SK-N-SH treated with all-trans-retinoic acid at 6 μM for 48 hours (cell line): ENCODE measurements around the gene HOXD11.
A peak's percentile ranks its signal among the peaks of the same experiment; 100 is the strongest.

Experiments
- ATAC-seq: fragments of 200-7000 bp; cut with Tn5 transposase; 3 replicates; pipeline ENCODE4 v1.9.1; 2020; ENCODE audit warnings: mild to moderate bottlenecking, moderate library complexity
- ARNTL ChIP-seq: fragments of 450-650 bp; formaldehyde crosslinking; IDR thresholded peaks from 2 replicates; pipeline ENCODE4 v1.5.0; 2020; ENCODE audit warnings: low read depth, mild to moderate bottlenecking, moderate library complexity, borderline replicate concordance
- BACH2 ChIP-seq: fragments of 250-450 bp; sonication (Bioruptor Pico); IDR thresholded peaks from 2 replicates; pipeline ENCODE4 v1.9.0; 2021; ENCODE audit warnings: mild to moderate bottlenecking, borderline replicate concordance
- CREB5 ChIP-seq: fragments of 250-450 bp; sonication (Bioruptor Pico); IDR thresholded peaks from 2 replicates; pipeline ENCODE4 v1.5.1; 2020; ENCODE audit warnings: low read depth, mild to moderate bottlenecking, moderate library complexity
- CSDC2 ChIP-seq: fragments of 250-450 bp; sonication (Bioruptor Pico); IDR thresholded peaks from 2 replicates; pipeline ENCODE4 v1.5.0; 2020; ENCODE audit warnings: mild to moderate bottlenecking, moderate library complexity
- CSRNP3 ChIP-seq: fragments of 250-450 bp; sonication (Bioruptor Pico); IDR thresholded peaks from 2 replicates; pipeline ENCODE4 v1.5.1; 2021; ENCODE audit warnings: mild to moderate bottlenecking, moderate library complexity
- ESRRG ChIP-seq: fragments of 250-450 bp; sonication (Bioruptor Pico); IDR thresholded peaks from 2 replicates; pipeline ENCODE4 v1.6.1; 2021; ENCODE audit warnings: mild to moderate bottlenecking
- GLIS3 ChIP-seq: fragments of 250-450 bp; sonication (Bioruptor Pico); IDR thresholded peaks from 2 replicates; pipeline ENCODE4 v1.5.0; 2020; ENCODE audit warnings: mild to moderate bottlenecking, moderate library complexity
- ISL1 ChIP-seq: fragments of 250-450 bp; sonication (Bioruptor Pico); IDR thresholded peaks from 2 replicates; pipeline ENCODE4 v2.1.2; 2022; ENCODE audit warnings: mild to moderate bottlenecking, moderate library complexity
- OSR1 ChIP-seq: fragments of 250-450 bp; sonication (Bioruptor Pico); IDR thresholded peaks from 2 replicates; pipeline ENCODE4 v1.8.0; 2022; ENCODE audit warnings: moderate library complexity, mild to moderate bottlenecking, inconsistent platforms
- PATZ1 ChIP-seq: fragments of 250-450 bp; sonication (Bioruptor Pico); IDR thresholded peaks from 2 replicates; pipeline ENCODE4 v1.8.0; 2020; ENCODE audit warnings: mild to moderate bottlenecking, moderate library complexity, borderline replicate concordance
- POU6F1 ChIP-seq: fragments of 250-450 bp; sonication (Bioruptor Pico); IDR thresholded peaks from 2 replicates; pipeline ENCODE4 v1.8.0; 2021; ENCODE audit warnings: low read depth, mild to moderate bottlenecking, moderate library complexity, borderline replicate concordance
- PPARA ChIP-seq: fragments of 250-450 bp; sonication (Bioruptor Pico); IDR thresholded peaks from 2 replicates; pipeline ENCODE4 v1.5.0; 2020; ENCODE audit warnings: mild to moderate bottlenecking, borderline replicate concordance
- RARB ChIP-seq: fragments of 250-450 bp; sonication (Bioruptor Pico); IDR thresholded peaks from 2 replicates; pipeline ENCODE4 v1.8.0; 2021; ENCODE audit warnings: mild to moderate bottlenecking, moderate library complexity
- SNAI2 ChIP-seq: fragments of 250-450 bp; sonication (Bioruptor Pico); IDR thresholded peaks from 2 replicates; pipeline ENCODE4 v1.5.0; 2020; ENCODE audit warnings: mild to moderate bottlenecking, moderate library complexity
- TCF4 ChIP-seq: fragments of 250-450 bp; sonication (Bioruptor Pico); IDR thresholded peaks from 2 replicates; pipeline ENCODE4 v1.8.0; 2021; ENCODE audit warnings: mild to moderate bottlenecking, moderate library complexity, borderline replicate concordance
- TOX ChIP-seq: fragments of 250-450 bp; sonication (Bioruptor Pico); IDR thresholded peaks from 2 replicates; pipeline ENCODE4 v1.8.0; 2021; ENCODE audit warnings: mild to moderate bottlenecking, moderate library complexity, borderline replicate concordance
- TSHZ2 ChIP-seq: fragments of 250-450 bp; sonication (Bioruptor Pico); IDR thresholded peaks from 2 replicates; pipeline ENCODE4 v1.5.0; 2020; ENCODE audit warnings: mild to moderate bottlenecking, moderate library complexity
- ZC3H10 ChIP-seq: fragments of 250-450 bp; sonication (Bioruptor Pico); IDR thresholded peaks from 2 replicates; pipeline ENCODE4 v1.5.1; 2021; ENCODE audit warnings: mild to moderate bottlenecking, moderate library complexity
- ZFP3 ChIP-seq: fragments of 250-450 bp; sonication (Bioruptor Pico); IDR thresholded peaks from 2 replicates; pipeline ENCODE4 v1.5.0; 2020; ENCODE audit warnings: mild to moderate bottlenecking, moderate library complexity
- ZNF565 ChIP-seq: fragments of 450-650 bp; formaldehyde crosslinking; conservative IDR thresholded peaks from 2 replicates; pipeline ENCODE4 v1.5.0; 2020; ENCODE audit warnings: low read depth, mild to moderate bottlenecking, moderate library complexity
- ZNF8 ChIP-seq: fragments of 450-650 bp; formaldehyde crosslinking; IDR thresholded peaks from 2 replicates; pipeline ENCODE4 v1.5.0; 2020; ENCODE audit warnings: mild to moderate bottlenecking, moderate library complexity

The HOXD11 gene

GRCh38 chr2:176156807-176157498 lies 49.9 kb downstream of the HOXD11 start, which contains the start of gene HOXD3:
HOXD3 (plus strand) TSS chr2:176157307; CDS start chr2:176169115, 11,808 bp downstream.
- no peak for TF ChIP-seq TCF4 (CRISPR knock-in tag)
- no peak for TF ChIP-seq ARNTL (CRISPR knock-in tag)
- TF ChIP-seq PATZ1 (CRISPR knock-in tag) = no peak
- TF ChIP-seq POU6F1 (CRISPR knock-in tag) = no peak
- no peak for TF ChIP-seq ZC3H10 (CRISPR knock-in tag)
- no peak for TF ChIP-seq TOX
- TF ChIP-seq CSDC2 (CRISPR knock-in tag) = no peak
- TF ChIP-seq OSR1 (CRISPR knock-in tag) = no peak
- no peak for TF ChIP-seq GLIS3 (CRISPR knock-in tag)
- TF ChIP-seq CREB5 (CRISPR knock-in tag) = no peak
- no peak for TF ChIP-seq ZNF8 (CRISPR knock-in tag)
- no peak for TF ChIP-seq RARB
- TF ChIP-seq PPARA (CRISPR knock-in tag) = no peak
- TF ChIP-seq BACH2 (CRISPR knock-in tag) = no peak
- TF ChIP-seq ZFP3 (CRISPR knock-in tag) = no peak
- TF ChIP-seq ZNF565 = no peak
- TF ChIP-seq ESRRG (CRISPR knock-in tag) = no peak
- no peak for TF ChIP-seq SNAI2 (CRISPR knock-in tag)
- ATAC-seq = peak; percentile 17

- peak; percentile 74 for ATAC-seq
- TF ChIP-seq CSRNP3 (CRISPR knock-in tag) (0 out of 2 replicates have a peak, but pooled peaks have one; percentile 28), PPARA (CRISPR knock-in tag) (no peak)
Observed at GRCh38 chr2:176157499-176158185, 50.6 kb downstream of the HOXD11 start.

- TF ChIP-seq TOX = no peak
- TF ChIP-seq TSHZ2 (CRISPR knock-in tag) = no peak
- TF ChIP-seq CSDC2 (CRISPR knock-in tag) = no peak
- no peak for TF ChIP-seq ZNF8 (CRISPR knock-in tag)
- no peak for TF ChIP-seq GLIS3 (CRISPR knock-in tag)
- no peak for TF ChIP-seq ZFP3 (CRISPR knock-in tag)
- no peak for TF ChIP-seq ISL1 (CRISPR knock-in tag)
- TF ChIP-seq, all 23 proteins: peak for 0
- peak; percentile 73 for ATAC-seq
Observed at GRCh38 chr2:176158186-176158591, 51.1 kb downstream of the HOXD11 start.
